ENCODE data around the gene PCDHB7. TPM values are rescaled to one million over a fixed set of nuclear protein-coding genes. Genes with fewer than 3 reads are reported as not detected.
"Not testable (repeated sequence)": the region's sequence is repeated elsewhere in the genome, so short reads cannot be mapped to it uniquely, and the experiment has no call there.

The PCDHB7 gene
- total and polyA plus RNA-seq, 9 donors, result 2.1 to 3.2 (median 2.8) TPM

DNA sequence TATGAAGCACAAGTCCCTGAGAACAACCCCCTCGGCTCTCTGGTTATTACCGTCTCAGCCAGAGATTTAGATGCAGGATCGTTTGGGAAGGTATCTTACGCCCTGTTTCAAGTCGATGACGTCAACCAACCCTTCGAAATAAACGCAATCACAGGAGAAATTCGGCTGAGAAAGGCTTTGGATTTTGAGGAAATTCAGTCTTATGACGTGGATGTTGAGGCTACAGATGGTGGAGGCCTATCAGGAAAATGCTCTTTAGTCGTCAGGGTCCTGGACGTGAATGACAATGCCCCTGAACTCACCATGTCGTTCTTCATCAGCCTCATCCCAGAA is 21.5 kb upstream of the PCDHB7 start:
- Histone ChIP-seq H3K9me3 (replicated peaks; ENCODE audit: control insufficient read depth, low read depth, low read length) (peaks cover 29% of the 10 kb centered on the region), H3K4me1 (ENCODE audit: control insufficient read depth, insufficient read depth, low read length) (no peaks in the 10 kb centered on the region), H3K27me3 (ENCODE audit: control insufficient read depth, insufficient read depth, low read length) (peaks cover 11% of the 10 kb centered on the region), H3K36me3 (ENCODE audit: control insufficient read depth, insufficient read depth, low read length) (no peaks in the 10 kb centered on the region), H3K4me3 (ENCODE audit: low read length) (no peak overlapping the region), H3K27ac (ENCODE audit: low read length) (no peak overlapping the region)
- DNase-seq, result no peak
- 41% methylated on average over 7 of the region's 13 CpGs for WGBS (ENCODE audit: insufficient coverage)

DNA sequence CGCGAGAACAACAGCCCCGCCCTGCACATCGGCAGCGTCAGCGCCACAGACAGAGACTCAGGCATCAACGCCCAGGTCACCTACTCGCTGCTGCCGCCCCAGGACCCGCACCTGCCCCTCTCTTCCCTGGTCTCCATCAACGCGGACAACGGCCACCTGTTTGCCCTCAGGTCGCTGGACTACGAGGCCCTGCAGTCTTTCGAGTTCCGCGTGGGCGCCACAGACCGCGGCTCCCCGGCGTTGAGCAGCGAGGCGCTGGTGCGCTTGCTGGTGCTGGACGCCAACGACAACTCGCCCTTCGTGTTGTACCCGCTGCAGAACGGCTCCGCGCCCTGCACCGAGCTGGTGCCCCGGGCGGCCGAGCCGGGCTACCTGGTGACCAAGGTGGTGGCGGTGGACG is 20.8 kb upstream of the PCDHB7 start:
- DNase-seq; H3K4me3 ChIP-seq (ENCODE audit: low read length); H3K27ac ChIP-seq (ENCODE audit: low read length); H3K4me1 ChIP-seq (ENCODE audit: control insufficient read depth, insufficient read depth, low read length); H3K36me3 ChIP-seq (ENCODE audit: control insufficient read depth, insufficient read depth, low read length): not testable (repeated sequence)
- WGBS (ENCODE audit: insufficient coverage), result 37% methylated on average over 17 of the region's 41 CpGs
- peaks cover 36% of the 10 kb centered on the region for H3K9me3 ChIP-seq (replicated peaks; ENCODE audit: control insufficient read depth, low read depth, low read length)
- peaks cover 16% of the 10 kb centered on the region for H3K27me3 ChIP-seq (ENCODE audit: control insufficient read depth, insufficient read depth, low read length)

DNA sequence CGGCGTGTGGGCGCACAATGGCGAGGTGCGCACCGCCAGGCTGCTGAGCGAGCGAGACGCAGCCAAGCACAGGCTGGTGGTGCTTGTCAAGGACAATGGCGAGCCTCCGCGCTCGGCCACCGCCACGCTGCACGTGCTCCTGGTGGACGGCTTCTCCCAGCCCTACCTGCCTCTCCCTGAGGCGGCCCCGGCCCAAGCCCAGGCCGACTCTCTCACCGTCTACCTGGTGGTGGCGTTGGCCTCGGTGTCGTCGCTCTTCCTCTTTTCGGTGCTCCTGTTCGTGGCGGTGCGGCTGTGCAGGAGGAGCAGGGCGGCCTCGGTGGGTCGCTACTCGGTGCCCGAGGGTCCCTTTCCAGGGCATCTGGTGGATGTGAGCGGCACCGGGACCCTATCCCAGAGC is 20.3 kb upstream of the PCDHB7 start:
- not testable (repeated sequence) for H3K4me1 ChIP-seq (ENCODE audit: control insufficient read depth, insufficient read depth, low read length); DNase-seq; H3K4me3 ChIP-seq (ENCODE audit: low read length); H3K27ac ChIP-seq (ENCODE audit: low read length); H3K36me3 ChIP-seq (ENCODE audit: control insufficient read depth, insufficient read depth, low read length)
- WGBS (ENCODE audit: insufficient coverage), result 25% methylated on average over 28 of the region's 36 CpGs
- H3K27me3 ChIP-seq (ENCODE audit: control insufficient read depth, insufficient read depth, low read length), result peaks cover 17% of the 10 kb centered on the region
- peaks cover 40% of the 10 kb centered on the region for H3K9me3 ChIP-seq (replicated peaks; ENCODE audit: control insufficient read depth, low read depth, low read length)

DNA sequence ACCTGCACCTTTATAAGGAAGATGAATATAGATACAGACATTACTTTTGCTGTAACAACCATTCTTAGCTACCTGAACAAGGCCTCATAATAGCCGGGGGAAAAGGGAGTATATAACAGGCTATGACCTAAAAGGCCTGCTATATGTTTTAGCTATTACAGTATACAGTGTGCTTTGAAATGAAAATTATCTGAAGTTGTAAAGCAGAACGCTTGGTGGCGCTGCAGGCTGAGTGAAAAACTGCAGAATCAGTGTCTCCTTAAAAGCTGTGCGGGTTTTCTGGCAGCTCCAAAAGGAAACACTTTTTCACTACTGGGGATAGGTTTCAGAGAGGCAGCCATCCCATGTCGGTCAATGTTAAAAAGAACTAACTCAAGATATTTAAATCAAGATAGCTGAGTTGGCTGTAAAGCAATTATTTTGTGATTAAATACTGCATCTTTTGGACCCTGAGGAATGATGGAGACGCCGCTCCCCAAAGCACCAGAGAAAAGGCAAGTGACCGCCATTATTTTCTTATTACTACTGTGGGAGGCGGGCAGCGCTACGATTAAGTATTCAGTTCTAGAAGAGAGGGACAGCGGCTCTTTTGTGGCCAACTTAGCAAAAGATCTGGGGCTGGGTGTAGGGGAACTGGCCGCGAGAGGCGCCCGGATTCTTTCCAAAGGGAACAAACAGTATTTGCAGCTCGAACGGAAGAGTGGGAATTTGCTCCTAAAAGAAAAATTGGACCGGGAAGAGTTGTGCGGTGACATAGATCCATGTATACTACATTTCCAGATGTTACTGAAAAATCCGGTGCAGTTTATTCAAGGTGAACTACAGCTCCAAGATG is 16.7 kb upstream of the PCDHB7 start:
- no peaks in the 10 kb centered on the region for H3K36me3 ChIP-seq (ENCODE audit: control insufficient read depth, insufficient read depth, low read length)
- WGBS (ENCODE audit: insufficient coverage), result 30% methylated on average over 10 of the region's 21 CpGs
- no peak overlapping the region for H3K4me3 ChIP-seq (ENCODE audit: low read length)
- no peak for DNase-seq
- peaks cover 36% of the 10 kb centered on the region for H3K9me3 ChIP-seq (replicated peaks; ENCODE audit: control insufficient read depth, low read depth, low read length)
- peaks cover 18% of the 10 kb centered on the region for H3K27me3 ChIP-seq (ENCODE audit: control insufficient read depth, insufficient read depth, low read length)
- no peaks in the 10 kb centered on the region for H3K4me1 ChIP-seq (ENCODE audit: control insufficient read depth, insufficient read depth, low read length)
- no peak overlapping the region for H3K27ac ChIP-seq (ENCODE audit: low read length)

DNA sequence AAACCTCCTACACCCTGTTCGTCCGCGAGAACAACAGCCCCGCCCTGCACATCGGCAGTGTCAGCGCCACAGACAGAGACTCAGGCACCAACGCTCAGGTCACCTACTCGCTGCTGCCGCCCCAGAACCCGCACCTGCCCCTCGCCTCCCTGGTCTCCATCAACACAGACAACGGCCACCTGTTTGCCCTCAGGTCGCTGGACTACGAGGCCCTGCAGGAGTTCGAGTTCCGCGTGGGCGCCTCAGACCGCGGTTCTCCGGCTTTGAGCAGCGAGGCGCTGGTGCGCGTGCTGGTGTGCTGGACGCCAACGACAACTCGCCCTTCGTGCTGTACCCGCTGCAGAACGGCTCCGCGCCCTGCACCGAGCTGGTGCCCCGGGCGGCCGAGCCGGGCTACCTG is 15.1 kb upstream of the PCDHB7 start:
- H3K4me1 ChIP-seq (ENCODE audit: control insufficient read depth, insufficient read depth, low read length); H3K4me3 ChIP-seq (ENCODE audit: low read length); H3K27ac ChIP-seq (ENCODE audit: low read length); H3K36me3 ChIP-seq (ENCODE audit: control insufficient read depth, insufficient read depth, low read length); DNase-seq: not testable (repeated sequence)
- peaks cover 29% of the 10 kb centered on the region for H3K9me3 ChIP-seq (replicated peaks; ENCODE audit: control insufficient read depth, low read depth, low read length)
- H3K27me3 ChIP-seq (ENCODE audit: control insufficient read depth, insufficient read depth, low read length), result peaks cover 11% of the 10 kb centered on the region
- 30% methylated on average over 19 of the region's 38 CpGs for WGBS (ENCODE audit: insufficient coverage)

DNA sequence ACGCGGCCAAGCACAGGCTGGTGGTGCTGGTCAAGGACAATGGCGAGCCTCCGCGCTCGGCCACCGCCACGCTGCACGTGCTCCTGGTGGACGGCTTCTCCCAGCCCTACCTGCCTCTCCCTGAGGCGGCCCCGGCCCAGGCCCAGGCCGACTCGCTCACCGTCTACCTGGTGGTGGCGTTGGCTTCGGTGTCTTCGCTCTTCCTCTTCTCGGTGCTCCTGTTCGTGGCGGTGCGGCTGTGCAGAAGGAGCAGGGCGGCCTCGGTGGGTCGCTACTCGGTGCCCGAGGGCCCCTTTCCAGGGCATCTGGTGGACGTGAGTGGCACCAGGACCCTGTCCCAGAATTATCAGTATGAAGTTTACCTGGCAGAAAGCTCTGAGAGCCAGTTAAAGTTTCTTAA is 14.5 kb upstream of the PCDHB7 start:
- Histone ChIP-seq H3K27me3 (ENCODE audit: control insufficient read depth, insufficient read depth, low read length) (peaks cover 11% of the 10 kb centered on the region), H3K9me3 (replicated peaks; ENCODE audit: control insufficient read depth, low read depth, low read length) (peaks cover 30% of the 10 kb centered on the region)
- H3K4me3 ChIP-seq (ENCODE audit: low read length); H3K4me1 ChIP-seq (ENCODE audit: control insufficient read depth, insufficient read depth, low read length); H3K27ac ChIP-seq (ENCODE audit: low read length); DNase-seq; H3K36me3 ChIP-seq (ENCODE audit: control insufficient read depth, insufficient read depth, low read length): not testable (repeated sequence)
- WGBS (ENCODE audit: insufficient coverage), result 24% methylated on average over 25 of the region's 28 CpGs

DNA sequence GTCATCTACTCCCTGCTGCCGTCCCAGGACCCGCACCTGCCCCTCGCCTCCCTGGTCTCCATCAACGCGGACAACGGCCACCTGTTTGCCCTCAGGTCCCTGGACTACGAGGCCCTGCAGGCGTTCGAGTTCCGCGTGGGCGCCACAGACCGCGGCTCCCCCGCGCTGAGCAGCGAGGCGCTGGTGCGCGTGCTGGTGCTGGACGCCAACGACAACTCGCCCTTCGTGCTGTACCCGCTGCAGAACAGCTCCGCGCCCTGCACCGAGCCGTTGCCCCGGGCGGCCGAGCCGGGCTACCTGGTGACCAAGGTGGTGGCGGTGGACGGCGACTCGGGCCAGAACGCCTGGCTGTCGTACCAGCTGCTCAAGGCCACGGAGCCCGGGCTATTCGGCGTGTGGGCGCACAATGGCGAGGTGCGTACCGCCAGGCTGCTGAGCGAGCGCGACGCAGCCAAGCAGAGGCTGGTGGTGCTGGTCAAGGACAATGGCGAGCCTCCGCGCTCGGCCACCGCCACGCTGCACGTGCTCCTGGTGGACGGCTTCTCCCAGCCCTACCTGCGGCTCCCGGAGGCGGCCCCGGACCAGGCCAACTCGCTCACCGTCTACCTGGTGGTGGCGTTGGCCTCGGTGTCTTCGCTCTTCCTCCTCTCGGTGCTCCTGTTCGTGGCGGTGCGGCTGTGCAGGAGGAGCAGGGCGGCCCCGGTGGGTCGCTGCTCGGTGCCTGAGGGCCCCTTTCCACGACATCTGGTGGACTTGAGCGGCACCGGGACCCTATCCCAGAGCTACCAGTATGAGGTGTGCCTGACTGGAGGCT is 2.1 kb downstream of the PCDHB7 start:
- not testable (repeated sequence) for H3K36me3 ChIP-seq (ENCODE audit: control insufficient read depth, insufficient read depth, low read length); DNase-seq; H3K27ac ChIP-seq (ENCODE audit: low read length); H3K4me1 ChIP-seq (ENCODE audit: control insufficient read depth, insufficient read depth, low read length); H3K4me3 ChIP-seq (ENCODE audit: low read length)
- 34% methylated on average over 64 of the region's 79 CpGs for WGBS (ENCODE audit: insufficient coverage)
- Histone ChIP-seq H3K9me3 (replicated peaks; ENCODE audit: control insufficient read depth, low read depth, low read length) (peaks cover 19% of the 10 kb centered on the region), H3K27me3 (ENCODE audit: control insufficient read depth, insufficient read depth, low read length) (peaks cover 13% of the 10 kb centered on the region)

DNA sequence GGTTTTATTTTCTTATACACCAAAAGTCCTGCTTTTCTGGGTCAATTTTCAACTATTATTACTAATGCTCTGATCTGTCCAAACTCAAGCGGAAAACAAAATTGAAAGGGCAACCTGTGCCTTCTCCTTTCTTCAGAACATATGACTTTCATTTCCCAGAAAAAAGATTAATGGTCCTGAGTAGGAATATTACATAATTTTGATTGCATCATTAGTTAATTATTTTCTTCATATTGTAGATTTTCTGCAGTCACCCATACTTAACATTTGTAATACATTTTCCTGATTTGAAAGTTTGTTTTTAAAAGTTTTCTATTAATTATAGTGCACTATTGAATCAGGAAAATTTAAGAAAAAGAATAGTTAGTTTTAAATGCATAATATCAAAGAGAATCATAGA is 3.5 kb downstream of the PCDHB7 start:
- Histone ChIP-seq H3K9me3 (replicated peaks; ENCODE audit: control insufficient read depth, low read depth, low read length) (peaks cover 22% of the 10 kb centered on the region), H3K27me3 (ENCODE audit: control insufficient read depth, insufficient read depth, low read length) (peaks cover 16% of the 10 kb centered on the region), H3K4me3 (ENCODE audit: low read length) (no peak overlapping the region), H3K27ac (ENCODE audit: low read length) (no peak overlapping the region), H3K36me3 (ENCODE audit: control insufficient read depth, insufficient read depth, low read length) (no peaks in the 10 kb centered on the region), H3K4me1 (ENCODE audit: control insufficient read depth, insufficient read depth, low read length) (no peaks in the 10 kb centered on the region)
- WGBS (ENCODE audit: insufficient coverage), result no CpG with 5 or more reads among the region's 1 CpG
- no peak for DNase-seq

DNA sequence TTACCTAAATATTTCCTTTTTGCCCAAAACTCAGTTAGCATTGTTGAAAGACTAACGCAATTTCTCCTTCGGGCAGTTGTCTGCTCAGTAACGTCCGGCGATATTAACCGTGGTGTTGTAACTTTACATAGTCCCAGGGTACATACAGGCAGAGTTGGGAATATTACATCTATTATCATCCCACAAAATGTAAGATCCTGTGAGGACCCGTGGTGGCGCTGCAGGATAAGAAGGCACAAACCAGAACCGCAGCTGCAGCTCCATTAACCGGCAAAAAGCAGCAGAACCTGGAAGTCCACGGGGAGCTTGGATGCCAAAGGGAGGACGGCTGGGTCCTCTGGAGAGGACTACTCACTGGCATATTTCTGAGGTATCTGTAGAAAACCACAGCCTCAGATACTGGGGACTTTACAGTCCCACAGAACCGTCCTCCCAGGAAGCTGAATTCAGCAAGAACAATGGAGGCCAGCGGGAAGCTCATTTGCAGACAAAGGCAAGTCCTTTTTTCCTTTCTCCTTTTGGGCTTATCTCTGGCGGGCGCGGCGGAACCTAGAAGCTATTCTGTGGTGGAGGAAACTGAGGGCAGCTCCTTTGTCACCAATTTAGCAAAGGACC is 5.2 kb downstream of the PCDHB7 start, which contains the start of gene PCDHB8:
TSS of gene PCDHB8 (plus strand) at position 214 of the 615 bp plus-strand sequence. CDS start at position 459, 245 bp downstream.
- H3K9me3 ChIP-seq (replicated peaks; ENCODE audit: control insufficient read depth, low read depth, low read length), result peaks cover 24% of the 10 kb centered on the region
- H3K27ac ChIP-seq (ENCODE audit: low read length); H3K4me3 ChIP-seq (ENCODE audit: low read length); H3K36me3 ChIP-seq (ENCODE audit: control insufficient read depth, insufficient read depth, low read length); DNase-seq; H3K4me1 ChIP-seq (ENCODE audit: control insufficient read depth, insufficient read depth, low read length): not testable (repeated sequence)
- WGBS (ENCODE audit: insufficient coverage), result 43% methylated on average over 3 of the region's 18 CpGs
- peaks cover 16% of the 10 kb centered on the region for H3K27me3 ChIP-seq (ENCODE audit: control insufficient read depth, insufficient read depth, low read length)

DNA sequence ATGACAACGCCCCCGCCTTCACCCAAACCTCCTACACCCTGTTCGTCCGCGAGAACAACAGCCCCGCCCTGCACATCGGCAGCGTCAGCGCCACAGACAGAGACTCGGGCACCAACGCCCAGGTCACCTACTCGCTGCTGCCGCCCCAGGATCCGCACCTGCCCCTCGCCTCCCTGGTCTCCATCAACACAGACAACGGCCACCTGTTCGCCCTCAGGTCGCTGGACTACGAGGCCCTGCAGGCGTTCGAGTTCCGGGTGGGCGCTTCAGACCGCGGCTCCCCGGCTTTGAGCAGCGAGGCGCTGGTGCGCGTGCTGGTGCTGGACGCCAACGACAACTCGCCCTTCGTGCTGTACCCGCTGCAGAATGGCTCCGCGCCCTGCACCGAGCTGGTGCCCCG is 6.9 kb downstream of the PCDHB7 start:
- H3K4me1 ChIP-seq (ENCODE audit: control insufficient read depth, insufficient read depth, low read length); H3K27ac ChIP-seq (ENCODE audit: low read length); H3K27me3 ChIP-seq (ENCODE audit: control insufficient read depth, insufficient read depth, low read length); H3K36me3 ChIP-seq (ENCODE audit: control insufficient read depth, insufficient read depth, low read length); DNase-seq; H3K4me3 ChIP-seq (ENCODE audit: low read length): not testable (repeated sequence)
- peaks cover 18% of the 10 kb centered on the region for H3K9me3 ChIP-seq (replicated peaks; ENCODE audit: control insufficient read depth, low read depth, low read length)
- 30% methylated on average over 22 of the region's 39 CpGs for WGBS (ENCODE audit: insufficient coverage)
